A549 (cell line): ENCODE measurements around the gene SMG9.

Experiments
- MAX ChIP-seq: IDR thresholded peaks from 2 replicates; pipeline ENCODE4 v1.6.1; 2012
- TF ChIP-seq, protein P1 (sequence below): fragments of >200 bp; sonication (Bioruptor Twin); formaldehyde crosslinking; IDR thresholded peaks from 3 replicates; pipeline ENCODE4 v1.5.1; 2016

DNA sequence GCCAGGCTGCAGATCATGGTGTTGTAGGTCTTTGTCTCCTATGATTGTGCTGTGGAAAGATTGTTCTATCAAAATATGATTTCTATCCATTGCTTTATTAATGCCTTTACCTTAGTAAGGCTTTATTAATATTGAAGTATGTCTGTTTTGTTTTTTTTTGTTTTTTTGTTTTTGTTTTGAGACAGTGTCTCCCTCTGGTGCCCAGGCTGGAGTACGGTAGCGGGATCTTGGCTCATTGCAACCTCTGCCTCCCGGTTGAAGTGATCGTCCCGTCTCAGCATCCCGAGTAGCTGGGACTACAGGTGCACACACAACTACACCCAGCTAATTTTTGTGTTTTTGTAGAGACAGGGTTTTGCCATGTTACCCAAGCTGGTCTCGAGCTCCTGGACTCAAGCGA is 31.2 kb downstream of the SMG9 start:
- TF ChIP-seq, protein P1, sequence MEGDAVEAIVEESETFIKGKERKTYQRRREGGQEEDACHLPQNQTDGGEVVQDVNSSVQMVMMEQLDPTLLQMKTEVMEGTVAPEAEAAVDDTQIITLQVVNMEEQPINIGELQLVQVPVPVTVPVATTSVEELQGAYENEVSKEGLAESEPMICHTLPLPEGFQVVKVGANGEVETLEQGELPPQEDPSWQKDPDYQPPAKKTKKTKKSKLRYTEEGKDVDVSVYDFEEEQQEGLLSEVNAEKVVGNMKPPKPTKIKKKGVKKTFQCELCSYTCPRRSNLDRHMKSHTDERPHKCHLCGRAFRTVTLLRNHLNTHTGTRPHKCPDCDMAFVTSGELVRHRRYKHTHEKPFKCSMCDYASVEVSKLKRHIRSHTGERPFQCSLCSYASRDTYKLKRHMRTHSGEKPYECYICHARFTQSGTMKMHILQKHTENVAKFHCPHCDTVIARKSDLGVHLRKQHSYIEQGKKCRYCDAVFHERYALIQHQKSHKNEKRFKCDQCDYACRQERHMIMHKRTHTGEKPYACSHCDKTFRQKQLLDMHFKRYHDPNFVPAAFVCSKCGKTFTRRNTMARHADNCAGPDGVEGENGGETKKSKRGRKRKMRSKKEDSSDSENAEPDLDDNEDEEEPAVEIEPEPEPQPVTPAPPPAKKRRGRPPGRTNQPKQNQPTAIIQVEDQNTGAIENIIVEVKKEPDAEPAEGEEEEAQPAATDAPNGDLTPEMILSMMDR: peak; percentile 48
- no peak for TF ChIP-seq MAX
